Panc1 (cell line): Measurements from ENCODE around the gene CCND1. TPM values are rescaled to one million over a fixed set of nuclear protein-coding genes. Genes with fewer than 3 reads are reported as not detected.

Experiments
- ATAC-seq: fragments of 200-7000 bp; cut with Tn5 transposase; 2 replicates; pipeline ENCODE4 v1.9.1; 2020; ENCODE audit warnings: mild to moderate bottlenecking, moderate library complexity
- BruUV-seq: library from RNA; stranded (reverse); fragments of 400-500 nt; replicated peaks from 2 replicates; lab custom pipeline; 2021; lab: Mats Ljungman, UMichigan
- CTCF ChIA-PET: fragments of 300-600 bp; sonication (Branson Sonifier 250); formaldehyde crosslinking; loops from one replicate; lab custom pipeline; 2022; ENCODE audit warnings: antibody characterized with exemption; lab: Charles Lee
- POLR2A ChIA-PET: fragments of 300-600 bp; sonication (Branson Sonifier 250); formaldehyde crosslinking; loops from one replicate; lab custom pipeline; 2022; ENCODE audit warnings: antibody characterized with exemption; lab: Charles Lee
- DNase-seq: peaks from one replicate; pipeline ENCODE4 v3.0.0-alpha.2; 2010; ENCODE audit warnings: low read depth, low spot score
- H3K27ac ChIP-seq: 2 replicates; pipeline ENCODE4 v1.5.1; 2011; ENCODE audit warnings: mild to moderate bottlenecking, low read length, inconsistent platforms
- H3K27me3 ChIP-seq: fragments of 200-500 bp; sonication (Bioruptor generic); 2 replicates; pipeline ENCODE4 v1.6.0; 2014; ENCODE audit warnings: low read length, inconsistent platforms; ENCODE audit not compliant: control insufficient read depth, insufficient read depth
- H3K36me3 ChIP-seq: fragments of 200-500 bp; sonication (Bioruptor generic); 2 replicates; pipeline ENCODE4 v1.5.1; 2014; ENCODE audit warnings: inconsistent platforms, mild to moderate bottlenecking, low read length, moderate library complexity; ENCODE audit not compliant: control insufficient read depth, insufficient read depth
- H3K4me1 ChIP-seq: 2 replicates; pipeline ENCODE4 v1.5.1; 2011; ENCODE audit warnings: inconsistent platforms, mild to moderate bottlenecking, low read length, moderate library complexity; ENCODE audit not compliant: control insufficient read depth, insufficient read depth
- H3K4me3 ChIP-seq, 2 experiments: 2 replicates each; pipeline ENCODE4 v1.5.1; 2011 to 2012; ENCODE audit warnings: low read depth in 2 of 2, low read length in 2 of 2, mild to moderate bottlenecking in 2 of 2, inconsistent platforms in 1 of 2, moderate library complexity in 1 of 2
- H3K9me3 ChIP-seq: fragments of 200-500 bp; sonication (Bioruptor generic); 2 replicates; pipeline ENCODE4 v1.5.1; 2014; ENCODE audit warnings: low read depth, mild to moderate bottlenecking, inconsistent platforms, low read length, moderate library complexity; ENCODE audit not compliant: control insufficient read depth, insufficient read depth
- CTCF ChIP-seq: fragments of 450-650 bp; IDR thresholded peaks from 2 replicates; pipeline ENCODE4 v1.5.1; 2017; ENCODE audit warnings: mild to moderate bottlenecking
- POLR2AphosphoS5 ChIP-seq: IDR thresholded peaks from 2 replicates; pipeline ENCODE4 v1.6.1; 2012; ENCODE audit warnings: mild to moderate bottlenecking, low read depth, low read length, moderate library complexity
- REST ChIP-seq, 2 experiments: IDR thresholded peaks; 2 replicates each; pipeline ENCODE4 v1.6.1; 2011 to 2012; ENCODE audit warnings: low read depth in 2 of 2, control low read depth in 1 of 2, low read length in 1 of 2, mild to moderate bottlenecking in 1 of 2, moderate library complexity in 1 of 2; ENCODE audit not compliant: insufficient read depth in 1 of 2
- SIN3A ChIP-seq: IDR thresholded peaks from 2 replicates; pipeline ENCODE4 v1.6.1; 2012; ENCODE audit warnings: low read depth, mild to moderate bottlenecking, low read length, moderate library complexity, borderline replicate concordance; ENCODE audit not compliant: insufficient read depth
- TCF7L2 ChIP-seq: IDR thresholded peaks from 2 replicates; pipeline ENCODE4 v1.6.1; 2011; ENCODE audit warnings: mild to moderate bottlenecking, low read depth, low read length, inconsistent platforms
- in situ Hi-C: cut with HindIII; loops from 2 replicates; pipeline ENCODE4 v1.10.0; 2016; ENCODE audit warnings: low sequenced_read_pairs, low pct_unique_long_range_greater_than_20kb
- intact Hi-C: fragments of 100-400 bp; cut with micrococcal nuclease; formaldehyde crosslinking; loops from one replicate; pipeline ENCODE4 v1.10.0; 2022; ENCODE audit not compliant: unreplicated experiment
- total RNA-seq: library from RNA; stranded (reverse); gene quantifications from one replicate; pipeline ENCODE4 v1.2.1, GENCODE V29; 2021; ENCODE audit not compliant: unreplicated experiment

CCND1 gene
- total RNA-seq, 1 experiment from 2014 or later: 259 TPM

- Histone ChIP-seq H3K36me3 (0 out of 2 replicates have a peak, but pooled peaks cover 4% of the 10 kb centered on the region), H3K9me3 (no peaks in the 10 kb centered on the region), H3K27me3 (no peaks in the 10 kb centered on the region), H3K4me1 (peaks cover under 1% of the 10 kb centered on the region; the same call in 1 of the 2 replicates), H3K27ac (no peak overlapping the region), H3K4me3 (no peak overlapping the region)
- ChIA-PET POLR2A (no interaction called here), CTCF (no interaction called here)
- intact Hi-C loops: no loop called here
- in situ Hi-C loops: no loop called here
- no TSS peak for BruUV-seq
- DNase-seq (no peak), ATAC-seq (no peak)
- no peak for TF ChIP-seq SIN3A
- no peak for TF ChIP-seq CTCF
- TF ChIP-seq POLR2AphosphoS5: no peak
- TF ChIP-seq TCF7L2: no peak
- no peak for TF ChIP-seq REST (IDR thresholded peaks at IDR 0.05; ENCODE audit: insufficient read depth in 1 of 2, low read depth in 2 of 2, low read length in 1 of 2)
Measured at GRCh38 chr11:69664901-69665300, 23.9 kb downstream of the CCND1 start.

GRCh38 chr11:69665669-69666068, 24.7 kb downstream of the CCND1 start:
- Histone ChIP-seq H3K27ac (no peak overlapping the region), H3K4me1 (peaks cover 8% of the 10 kb centered on the region), H3K4me3 (no peak overlapping the region), H3K36me3 (0 out of 2 replicates have a peak, but pooled peaks cover 4% of the 10 kb centered on the region), H3K27me3 (no peaks in the 10 kb centered on the region), H3K9me3 (no peaks in the 10 kb centered on the region)
- no peak for DNase-seq
- in situ Hi-C loops (no loop called here), intact Hi-C loops (no loop called here)
- no TSS peak for BruUV-seq
- TF ChIP-seq POLR2AphosphoS5 (no peak), SIN3A (no peak), TCF7L2 (no peak), REST (IDR thresholded peaks at IDR 0.05; ENCODE audit: insufficient read depth in 1 of 2, low read depth in 2 of 2, low read length in 1 of 2) (no peak), CTCF (no peak)
- ChIA-PET CTCF (interaction anchor here (0.6 kb wide), 1 partner anchor 534 kb away, joined by 3 read pairs; no protein-coding TSS in a partner anchor), POLR2A (no interaction called here)
- ATAC-seq: no peak
